ENCODE measurements around the gene BSN.

GRCh38 chr3:49639551-49639950 is 85.3 kb downstream of the BSN start:
- TF ChIP-seq CTCF (optimal IDR thresholded peaks at IDR 0.05 in 1 of 3, IDR thresholded peaks at IDR 0.05 in 1 of 3, conservative IDR thresholded peaks at IDR 0.05 in 1 of 3; ENCODE audit: extremely low read depth in 1 of 3, insufficient read depth in 2 of 3, low read length in 3 of 3), result no peak
- no peak for TF ChIP-seq EZH2 (IDR thresholded peaks at IDR 0.05; ENCODE audit: low read length)
